CD4-positive, alpha-beta T cell treated with Interleukin-12 subunit alpha and Interleukin-12 subunit beta, for 1 hour (primary cell): Measurements from ENCODE around the gene SAMD4A.
A peak's percentile ranks its signal among the peaks of the same experiment; 100 is the strongest.

Experiments
- DNase-seq: peaks from one replicate; pipeline ENCODE4 v3.0.0-alpha.2; 2020

The SAMD4A gene

GRCh38 chr14:54567639-54568561, 972 bp downstream of the SAMD4A start:
- DNase-seq: peak; percentile 42

- DNase-seq: no peak
These were observed 2.1 kb downstream of the SAMD4A start for GRCh38 chr14:54568821-54569595.

- no peak for DNase-seq
These were observed 3.1 kb downstream of the SAMD4A start for GRCh38 chr14:54570047-54570446.

GRCh38 chr14:54570631-54571415, 3.9 kb downstream of the SAMD4A start:
- DNase-seq: no peak

- peak; percentile 27 for DNase-seq
These were observed 5.4 kb downstream of the SAMD4A start for GRCh38 chr14:54572316-54572715.

- DNase-seq: no peak
These were observed 7.6 kb downstream of the SAMD4A start for GRCh38 chr14:54574528-54574927.

- DNase-seq: no peak
These were observed 10.6 kb downstream of the SAMD4A start for GRCh38 chr14:54577494-54577893.

- DNase-seq: no peak
These were observed 11.0 kb downstream of the SAMD4A start for GRCh38 chr14:54577977-54578376.

GRCh38 chr14:54579621-54580020, 12.7 kb downstream of the SAMD4A start:
- no peak for DNase-seq

GRCh38 chr14:54580933-54581332, 14.0 kb downstream of the SAMD4A start:
- no peak for DNase-seq

GRCh38 chr14:54582334-54582733, 15.4 kb downstream of the SAMD4A start:
- DNase-seq: no peak

- DNase-seq: no peak
These were observed 17.2 kb downstream of the SAMD4A start for GRCh38 chr14:54584097-54584496.

GRCh38 chr14:54585214-54585613, 18.3 kb downstream of the SAMD4A start:
- no peak for DNase-seq

- DNase-seq: no peak
These were observed 22.1 kb downstream of the SAMD4A start for GRCh38 chr14:54589076-54589475.

GRCh38 chr14:54589843-54590242, 22.9 kb downstream of the SAMD4A start:
- no peak for DNase-seq

GRCh38 chr14:54590481-54590880, 23.6 kb downstream of the SAMD4A start:
- DNase-seq: no peak

GRCh38 chr14:54591461-54591860, 24.5 kb downstream of the SAMD4A start:
- no peak for DNase-seq

GRCh38 chr14:54591866-54592265, 24.9 kb downstream of the SAMD4A start:
- no peak for DNase-seq

- no peak for DNase-seq
These were observed 26.9 kb downstream of the SAMD4A start for GRCh38 chr14:54593860-54594259.

GRCh38 chr14:54594537-54594936, 27.6 kb downstream of the SAMD4A start:
- no peak for DNase-seq

GRCh38 chr14:54597795-54598443, 31.0 kb downstream of the SAMD4A start:
- no peak for DNase-seq

GRCh38 chr14:54599966-54600716, 33.2 kb downstream of the SAMD4A start:
- DNase-seq: no peak
